ENCODE measurements around the gene MOCS3. TPM values are rescaled to one million over a fixed set of nuclear protein-coding genes. Genes with fewer than 3 reads are reported as not detected.
A peak's percentile ranks its signal among the peaks of the same experiment; 100 is the strongest.

MOCS3 gene
- 3.4 TPM for total RNA-seq
- long read RNA-seq, full-length matches to known transcripts: 24 of 24 reads
- long read RNA-seq, partial matches to known transcripts: 0 of 24 reads
- long read RNA-seq, other reads (novel, unspliced or antisense): 0 of 24 reads

DNA sequence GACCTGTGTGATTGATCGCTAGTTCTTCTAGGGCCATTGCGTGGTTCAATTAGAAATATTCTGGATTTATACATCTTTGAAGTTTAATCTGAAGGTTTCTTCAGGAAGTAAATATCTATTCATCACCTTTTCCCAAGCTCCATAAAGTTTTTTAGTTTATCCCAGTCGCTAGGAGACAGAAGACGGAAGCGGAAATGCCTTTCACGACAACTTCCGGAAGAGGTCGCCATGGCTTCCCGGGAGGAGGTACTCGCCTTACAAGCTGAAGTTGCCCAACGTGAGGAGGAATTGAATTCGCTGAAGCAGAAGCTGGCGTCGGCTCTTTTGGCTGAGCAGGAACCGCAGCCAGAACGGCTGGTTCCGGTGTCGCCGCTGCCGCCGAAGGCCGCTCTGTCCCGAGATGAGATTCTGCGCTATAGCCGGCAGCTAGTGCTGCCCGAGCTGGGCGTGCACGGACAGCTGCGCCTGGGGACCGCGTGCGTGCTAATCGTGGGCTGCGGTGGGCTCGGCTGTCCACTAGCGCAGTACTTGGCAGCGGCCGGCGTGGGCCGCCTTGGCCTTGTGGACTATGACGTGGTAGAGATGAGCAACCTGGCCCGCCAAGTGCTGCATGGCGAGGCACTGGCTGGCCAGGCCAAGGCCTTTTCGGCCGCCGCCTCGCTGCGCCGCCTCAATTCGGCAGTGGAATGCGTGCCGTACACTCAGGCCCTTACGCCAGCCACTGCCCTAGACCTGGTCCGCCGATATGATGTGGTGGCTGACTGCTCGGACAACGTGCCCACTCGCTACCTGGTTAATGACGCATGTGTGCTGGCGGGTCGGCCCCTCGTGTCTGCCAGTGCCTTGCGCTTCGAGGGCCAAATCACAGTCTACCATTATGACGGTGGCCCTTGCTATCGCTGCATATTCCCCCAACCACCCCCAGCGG, at the start of gene MOCS3:
TSS of gene MOCS3 (plus strand) at position 204 of the 928 bp plus-strand sequence. CDS start at position 229, 25 bp downstream.
- intact Hi-C loops (cut with DNase I): no loop called here
- peak within 1 kb of the TSS; percentile 97 for H3K27ac ChIP-seq
- peaks cover 12% of the 10 kb centered on the region for H3K36me3 ChIP-seq
- H3K27me3 ChIP-seq: no peaks in the 10 kb centered on the region
- H3K9me3 ChIP-seq: no peaks in the 10 kb centered on the region
- ATAC-seq (peak; percentile 89), DNase-seq (peak; percentile 85)
- H3K4me3 ChIP-seq: peak within 1 kb of the TSS; percentile 77
- peaks cover 32% of the 10 kb centered on the region for H3K4me1 ChIP-seq
- TF ChIP-seq, protein P1, sequence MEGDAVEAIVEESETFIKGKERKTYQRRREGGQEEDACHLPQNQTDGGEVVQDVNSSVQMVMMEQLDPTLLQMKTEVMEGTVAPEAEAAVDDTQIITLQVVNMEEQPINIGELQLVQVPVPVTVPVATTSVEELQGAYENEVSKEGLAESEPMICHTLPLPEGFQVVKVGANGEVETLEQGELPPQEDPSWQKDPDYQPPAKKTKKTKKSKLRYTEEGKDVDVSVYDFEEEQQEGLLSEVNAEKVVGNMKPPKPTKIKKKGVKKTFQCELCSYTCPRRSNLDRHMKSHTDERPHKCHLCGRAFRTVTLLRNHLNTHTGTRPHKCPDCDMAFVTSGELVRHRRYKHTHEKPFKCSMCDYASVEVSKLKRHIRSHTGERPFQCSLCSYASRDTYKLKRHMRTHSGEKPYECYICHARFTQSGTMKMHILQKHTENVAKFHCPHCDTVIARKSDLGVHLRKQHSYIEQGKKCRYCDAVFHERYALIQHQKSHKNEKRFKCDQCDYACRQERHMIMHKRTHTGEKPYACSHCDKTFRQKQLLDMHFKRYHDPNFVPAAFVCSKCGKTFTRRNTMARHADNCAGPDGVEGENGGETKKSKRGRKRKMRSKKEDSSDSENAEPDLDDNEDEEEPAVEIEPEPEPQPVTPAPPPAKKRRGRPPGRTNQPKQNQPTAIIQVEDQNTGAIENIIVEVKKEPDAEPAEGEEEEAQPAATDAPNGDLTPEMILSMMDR (IDR thresholded peaks at IDR 0.05): peak; percentile 13

GRCh38 chr20:50909413-50909812, 49.2 kb upstream of the MOCS3 start:
- ATAC-seq: no peak
- TF ChIP-seq, protein P1 (IDR thresholded peaks at IDR 0.05): no peak
- no peaks in the 10 kb centered on the region for H3K9me3 ChIP-seq
- H3K36me3 ChIP-seq: no peaks in the 10 kb centered on the region
- no peaks in the 10 kb centered on the region for H3K27me3 ChIP-seq
- no peak overlapping the region for H3K4me3 ChIP-seq
- intact Hi-C loops (cut with DNase I): no loop called here
- no peak for DNase-seq
- peaks cover 16% of the 10 kb centered on the region for H3K4me1 ChIP-seq
- no peak overlapping the region for H3K27ac ChIP-seq

DNA sequence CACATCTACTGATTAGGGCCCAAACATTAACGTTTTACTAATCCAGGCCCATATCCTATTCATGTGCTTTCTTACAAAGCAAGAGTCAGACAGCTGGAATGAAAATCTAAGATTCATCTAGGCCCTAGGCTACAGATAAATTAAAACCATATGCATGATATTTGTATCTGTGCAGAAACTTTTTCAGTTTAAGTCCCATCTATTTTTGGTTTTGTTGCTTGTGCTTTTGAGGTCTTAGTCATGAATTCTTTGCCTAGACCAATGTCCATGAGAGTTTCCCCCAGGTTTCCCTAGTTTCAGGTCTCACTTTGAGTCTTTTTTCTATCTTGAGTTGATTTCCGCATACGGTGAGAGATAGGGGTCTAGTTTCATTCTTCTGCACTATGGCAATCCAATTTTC, 47.6 kb upstream of the MOCS3 start:
- no peak overlapping the region for H3K27ac ChIP-seq
- TF ChIP-seq, protein P1 (IDR thresholded peaks at IDR 0.05): no peak

DNA sequence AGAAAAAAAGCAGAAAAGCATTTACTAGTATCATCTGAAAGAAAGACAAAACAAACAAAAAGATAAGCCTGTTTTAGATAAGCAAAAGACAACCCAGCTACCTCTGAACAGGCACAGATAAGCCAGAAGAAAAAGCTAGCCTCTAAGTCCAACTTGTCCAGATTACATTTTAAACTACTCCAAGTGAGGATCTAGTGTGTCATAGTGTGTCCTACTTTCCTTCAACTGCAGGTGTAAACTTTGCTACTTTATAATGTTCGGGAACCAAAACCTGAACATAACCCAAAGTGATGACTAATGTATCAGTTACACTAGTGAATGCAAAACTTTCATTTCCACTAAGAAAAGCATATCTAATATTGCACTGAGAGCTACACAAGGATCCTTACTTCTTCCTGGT, 46.9 kb upstream of the MOCS3 start:
- Histone ChIP-seq H3K27me3 (no peaks in the 10 kb centered on the region), H3K9me3 (no peaks in the 10 kb centered on the region), H3K36me3 (no peaks in the 10 kb centered on the region), H3K4me1 (peaks cover 35% of the 10 kb centered on the region), H3K4me3 (no peak overlapping the region), H3K27ac (no peak overlapping the region)
- TF ChIP-seq, protein P1 (IDR thresholded peaks at IDR 0.05): no peak
- intact Hi-C loops (cut with DNase I): no loop called here
- no peak for ATAC-seq
- DNase-seq: no peak

More for the DNA sequence above, 47.6 kb upstream of the MOCS3 start:
- no peaks in the 10 kb centered on the region for H3K36me3 ChIP-seq
- no peaks in the 10 kb centered on the region for H3K27me3 ChIP-seq
- H3K4me1 ChIP-seq: peaks cover 29% of the 10 kb centered on the region
- ATAC-seq (no peak), DNase-seq (no peak)
- no peak overlapping the region for H3K4me3 ChIP-seq
- no peaks in the 10 kb centered on the region for H3K9me3 ChIP-seq
- intact Hi-C loops (cut with DNase I): no loop called here

DNA sequence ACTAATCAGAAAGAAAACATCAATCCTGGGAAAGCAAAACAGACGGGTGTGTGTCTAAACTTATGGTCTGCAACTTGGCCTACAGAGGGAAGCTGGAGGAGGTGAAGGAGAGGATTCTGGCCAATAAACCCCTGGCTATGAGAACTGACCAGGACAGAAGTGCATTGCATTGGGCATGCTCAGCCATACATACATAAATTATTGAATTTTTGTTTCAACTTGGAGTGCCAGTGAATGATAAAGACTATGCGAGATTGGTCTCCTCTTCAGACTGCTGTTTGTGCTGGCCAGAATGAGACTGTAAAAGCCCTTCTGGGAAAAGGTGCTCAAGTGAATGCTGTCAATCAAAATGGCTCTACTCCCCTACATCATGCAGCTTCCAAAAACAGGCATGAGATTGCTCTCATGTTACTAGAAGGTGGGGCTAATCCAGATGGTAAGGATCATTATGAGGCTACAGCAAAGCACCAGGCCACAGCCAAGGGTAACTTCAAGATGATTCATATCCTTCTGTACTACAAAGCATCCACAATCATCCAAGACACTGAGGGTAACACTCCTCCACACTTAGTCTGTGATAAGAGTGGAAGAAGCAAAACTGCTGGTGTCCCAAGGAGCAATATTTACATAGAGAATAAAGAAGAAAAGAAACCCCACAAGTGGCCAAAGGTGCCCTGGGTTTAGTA, 44.8 kb upstream of the MOCS3 start:
- TF ChIP-seq, protein P1 (IDR thresholded peaks at IDR 0.05): no peak
- intact Hi-C loops (cut with DNase I): no loop called here
- H3K36me3 ChIP-seq: no peaks in the 10 kb centered on the region
- H3K9me3 ChIP-seq: no peaks in the 10 kb centered on the region
- no peak for DNase-seq
- ATAC-seq: no peak
- peaks cover 55% of the 10 kb centered on the region for H3K4me1 ChIP-seq
- H3K27ac ChIP-seq: no peak overlapping the region
- H3K27me3 ChIP-seq: no peaks in the 10 kb centered on the region
- H3K4me3 ChIP-seq: no peak overlapping the region
